ENCODE measurements around the gene CSF3R.

GRCh38 chr1:36494971-36495370 lies 12.3 kb upstream of the CSF3R start:
- no peak for TF ChIP-seq CTCF (IDR thresholded peaks at IDR 0.05; ENCODE audit: poor library complexity, severe bottlenecking)
- no peak for TF ChIP-seq EP300 (conservative IDR thresholded peaks at IDR 0.05; ENCODE audit: poor library complexity, severe bottlenecking)
- TF ChIP-seq REST (IDR thresholded peaks at IDR 0.05; ENCODE audit: borderline replicate concordance): no peak
- no peak for TF ChIP-seq RAD21 (conservative IDR thresholded peaks at IDR 0.05)
- no peak for TF ChIP-seq EZH2 (IDR thresholded peaks at IDR 0.05; ENCODE audit: borderline replicate concordance, insufficient read depth, low read length, poor library complexity, severe bottlenecking)
- no peak for TF ChIP-seq POLR2AphosphoS5 (IDR thresholded peaks at IDR 0.05)
